Pericardium fibroblast (primary cell): ENCODE measurements around the gene SPIN3. TPM values are rescaled to one million over a fixed set of nuclear protein-coding genes. Genes with fewer than 3 reads are reported as not detected.

Source experiments
- total RNA-seq: library from RNA; depleted of rRNA; stranded (reverse); fragments of >200 nt; gene quantifications from 2 replicates; pipeline ENCODE4 v1.2.3, GENCODE V29; 2015

Gene SPIN3
- total RNA-seq: 3.6 and 4.2 TPM in 2 replicates

DNA sequence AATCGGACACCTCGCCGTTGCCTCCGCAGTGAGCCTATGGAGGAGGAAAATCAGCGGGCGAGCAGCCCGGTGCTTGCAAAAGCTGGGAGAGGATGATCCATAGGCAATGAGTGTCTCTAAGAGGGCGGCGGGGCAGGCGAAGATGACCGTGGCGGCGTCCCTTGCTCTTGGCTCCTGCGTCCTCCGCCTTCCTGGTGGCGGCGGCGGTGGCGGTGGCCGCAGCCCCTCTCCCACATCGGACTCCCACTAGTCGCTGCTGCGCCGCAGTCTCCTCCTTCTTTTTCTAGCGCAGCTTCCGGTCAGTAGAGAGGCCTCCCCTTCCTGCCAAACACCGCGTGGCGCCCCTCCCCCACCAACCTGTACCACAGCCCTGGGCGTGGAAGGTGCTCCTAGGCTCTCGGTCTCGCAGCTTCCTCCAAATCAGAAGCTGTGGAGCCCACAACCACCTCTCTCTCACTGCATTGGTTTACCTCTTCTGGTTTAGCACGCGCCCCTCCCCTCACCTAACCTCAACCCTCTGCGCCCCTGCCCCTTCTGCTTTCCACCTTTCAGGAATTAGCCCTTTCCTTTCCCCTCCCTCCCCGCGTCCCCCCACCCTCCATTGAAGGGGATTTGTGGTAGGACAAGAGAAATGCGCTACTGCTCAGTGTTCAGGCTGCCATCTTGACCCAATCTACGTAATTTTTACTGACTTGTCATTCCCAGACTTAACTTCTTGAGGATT, at the start of gene SPIN3:
Gene SPIN3, minus strand, starts transcription at position 271 of the 724 bp plus-strand sequence. CDS start 594 bp downstream, outside the sequence.

Other genes with a start within 250 kb of the SPIN3 start
- gene SPIN2B, start 126.0 kb upstream of the SPIN3 start, total RNA-seq: 7.0 and 13.8 TPM in 2 replicates
- 0.09 and 1.4 TPM in 2 replicates for gene SPIN2A, start 141.9 kb upstream of the SPIN3 start, total RNA-seq